MM.1S (cell line): ENCODE data around the gene FARP1.

ENCODE experiments used
- DNase-seq: peaks from one replicate; pipeline ENCODE4 v3.0.0-alpha.2; 2015
- H2AFZ ChIP-seq: fragments of 300-600 bp; sonication (generic); 2 replicates; pipeline ENCODE4 v1.6.0; 2016; ENCODE audit warnings: antibody characterized with exemption, low read length
- H3F3A ChIP-seq: fragments of 300-600 bp; sonication (generic); 2 replicates; pipeline ENCODE4 v1.6.1; 2016; ENCODE audit warnings: mild to moderate bottlenecking, antibody characterized with exemption, low read length, moderate library complexity, mixed read lengths; ENCODE audit not compliant: insufficient read depth
- H3K27ac ChIP-seq: fragments of 300-600 bp; sonication (generic); 2 replicates; pipeline ENCODE4 v1.5.1; 2016; ENCODE audit warnings: mild to moderate bottlenecking, low read length
- H3K27me3 ChIP-seq: fragments of 300-600 bp; sonication (generic); replicated peaks from 2 replicates; pipeline ENCODE4 v1.6.0; 2016; ENCODE audit warnings: low read length; ENCODE audit not compliant: insufficient read depth
- H3K36me3 ChIP-seq: fragments of 300-600 bp; sonication (generic); replicated peaks from 2 replicates; pipeline ENCODE4 v1.6.1; 2016; ENCODE audit warnings: mild to moderate bottlenecking, low read length, mixed read lengths; ENCODE audit not compliant: insufficient read depth
- H3K4me1 ChIP-seq: fragments of 300-600 bp; sonication (generic); 2 replicates; pipeline ENCODE4 v1.6.1; 2016; ENCODE audit warnings: low read length, mixed read lengths
- H3K4me2 ChIP-seq: fragments of 300-600 bp; sonication (generic); 2 replicates; pipeline ENCODE4 v1.6.0; 2016; ENCODE audit warnings: low read depth, low read length
- H3K4me3 ChIP-seq: fragments of 300-600 bp; sonication (generic); 2 replicates; pipeline ENCODE4 v1.5.1; 2016; ENCODE audit warnings: low read length, mixed read lengths
- H3K79me2 ChIP-seq: fragments of 300-600 bp; sonication (generic); 2 replicates; pipeline ENCODE4 v1.6.1; 2016; ENCODE audit warnings: mixed run types, low read length, mixed read lengths
- H3K9ac ChIP-seq: fragments of 300-600 bp; sonication (generic); 2 replicates; pipeline ENCODE4 v1.6.1; 2016; ENCODE audit warnings: low read length, mixed read lengths
- H3K9me2 ChIP-seq: fragments of 300-600 bp; sonication (generic); replicated peaks from 2 replicates; pipeline ENCODE4 v1.6.1; 2016; ENCODE audit warnings: mild to moderate bottlenecking, low read length, mixed read lengths; ENCODE audit not compliant: insufficient read depth
- H3K9me3 ChIP-seq: fragments of 300-600 bp; sonication (generic); replicated peaks from 2 replicates; pipeline ENCODE4 v1.6.1; 2016; ENCODE audit warnings: mild to moderate bottlenecking, low read length, mixed read lengths; ENCODE audit not compliant: insufficient read depth
- H4K20me1 ChIP-seq: fragments of 300-600 bp; sonication (generic); 2 replicates; pipeline ENCODE4 v1.6.1; 2016; ENCODE audit warnings: mild to moderate bottlenecking, low read length, moderate library complexity, mixed read lengths; ENCODE audit not compliant: insufficient read depth
- CTCF ChIP-seq: fragments of 300-600 bp; sonication (generic); IDR thresholded peaks from 2 replicates; pipeline ENCODE4 v1.5.1; 2016; ENCODE audit warnings: antibody characterized with exemption, low read length, mixed read lengths
- EZH2 ChIP-seq: fragments of 300-600 bp; sonication (generic); optimal IDR thresholded peaks from 2 replicates; pipeline ENCODE3; 2017; ENCODE audit warnings: low read depth, mild to moderate bottlenecking, antibody characterized with exemption, low read length, mixed read lengths
- EZH2phosphoT487 ChIP-seq: fragments of 300-600 bp; sonication (generic); IDR thresholded peaks from 2 replicates; pipeline ENCODE4 v1.6.1; 2018; ENCODE audit warnings: antibody characterized with exemption, low read length

FARP1 gene

DNA sequence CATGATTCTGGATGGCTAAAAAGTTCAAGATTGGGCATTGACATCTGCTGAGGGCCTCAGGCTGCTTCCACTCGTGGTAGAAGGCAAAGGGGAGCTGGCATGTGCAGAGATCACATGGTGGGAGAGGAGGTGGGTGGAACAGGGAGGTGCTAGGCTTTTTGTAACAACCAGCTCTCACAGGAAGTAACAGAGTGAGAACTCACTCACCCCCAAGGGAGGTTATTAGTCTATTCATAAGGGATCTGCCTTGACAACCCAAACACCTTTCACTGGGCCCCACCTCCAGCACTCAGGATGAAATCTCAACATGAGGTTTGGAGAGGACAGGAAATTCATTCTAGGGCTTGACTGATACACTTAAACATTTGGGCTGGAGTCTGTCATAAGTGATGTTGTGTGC is 231.9 kb downstream of the FARP1 start:
- no peak overlapping the region for H3K4me2 ChIP-seq
- H3K9me3 ChIP-seq, result no peaks in the 10 kb centered on the region
- no peaks in the 10 kb centered on the region for H4K20me1 ChIP-seq
- H3K79me2 ChIP-seq, result no peaks in the 10 kb centered on the region
- H2AFZ ChIP-seq, result no peak overlapping the region
- no peaks in the 10 kb centered on the region for H3K9me2 ChIP-seq
- no peak overlapping the region for H3K27ac ChIP-seq
- H3K36me3 ChIP-seq, result no peaks in the 10 kb centered on the region
- no peak overlapping the region for H3K4me3 ChIP-seq
- TF ChIP-seq EZH2 (no peak), EZH2phosphoT487 (no peak), CTCF (no peak)
- H3K4me1 ChIP-seq, result no peaks in the 10 kb centered on the region
- H3K9ac ChIP-seq, result no peak overlapping the region
- no peak for DNase-seq
- no peaks in the 10 kb centered on the region for H3K27me3 ChIP-seq
- no peaks in the 10 kb centered on the region for H3F3A ChIP-seq

DNA sequence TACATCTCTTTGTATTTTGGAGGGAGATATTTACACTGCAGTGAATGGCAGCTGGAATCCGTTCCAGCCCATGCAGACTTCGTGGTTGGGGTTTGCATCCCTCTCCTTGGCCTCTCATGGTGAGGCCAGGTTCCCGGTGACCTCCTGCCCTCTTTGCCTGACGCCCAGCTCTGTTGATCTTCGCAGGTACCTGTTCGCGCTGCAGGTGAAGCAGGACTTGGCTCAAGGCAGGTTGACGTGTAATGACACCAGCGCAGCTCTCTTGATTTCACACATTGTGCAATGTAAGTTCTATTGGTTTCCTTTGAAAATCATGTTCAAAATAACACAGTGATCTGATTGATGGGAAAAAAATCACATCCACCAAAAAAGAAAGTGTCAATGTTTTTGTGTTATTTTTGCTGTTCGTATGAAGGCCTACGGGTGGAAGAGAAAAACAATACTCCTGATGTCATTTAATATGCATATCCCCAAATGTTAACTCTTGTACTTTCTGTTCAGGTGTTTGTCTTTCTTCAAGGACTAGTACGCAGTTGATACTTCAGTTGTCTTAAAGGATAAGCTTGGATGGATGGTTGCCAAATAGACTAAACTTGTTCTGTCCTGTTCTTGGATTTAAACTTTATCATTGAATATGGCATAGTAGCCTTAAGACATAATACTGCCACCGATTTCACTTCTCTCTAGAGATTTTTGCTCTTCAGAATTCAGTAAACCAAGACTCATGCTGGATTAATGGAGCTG is 234.9 kb downstream of the FARP1 start:
- Histone ChIP-seq H4K20me1 (no peaks in the 10 kb centered on the region), H3K27ac (no peak overlapping the region), H3K27me3 (no peaks in the 10 kb centered on the region), H3F3A (no peaks in the 10 kb centered on the region), H2AFZ (no peak overlapping the region), H3K4me2 (no peak overlapping the region), H3K79me2 (no peaks in the 10 kb centered on the region), H3K4me1 (no peaks in the 10 kb centered on the region), H3K36me3 (no peaks in the 10 kb centered on the region), H3K9me2 (no peaks in the 10 kb centered on the region), H3K9ac (no peak overlapping the region), H3K9me3 (no peaks in the 10 kb centered on the region), H3K4me3 (no peak overlapping the region)
- no peak for DNase-seq
- TF ChIP-seq EZH2, result no peak
- no peak for TF ChIP-seq CTCF
- TF ChIP-seq EZH2phosphoT487, result no peak

- H3K9me2 ChIP-seq, result no peaks in the 10 kb centered on the region
- no peaks in the 10 kb centered on the region for H3K36me3 ChIP-seq
- no peaks in the 10 kb centered on the region for H3K9me3 ChIP-seq
- H3K79me2 ChIP-seq, result no peaks in the 10 kb centered on the region
- no peak overlapping the region for H3K27ac ChIP-seq
- no peaks in the 10 kb centered on the region for H3F3A ChIP-seq
- H3K27me3 ChIP-seq, result no peaks in the 10 kb centered on the region
- no peaks in the 10 kb centered on the region for H3K4me1 ChIP-seq
- H3K4me3 ChIP-seq, result no peak overlapping the region
- H3K9ac ChIP-seq, result no peak overlapping the region
- DNase-seq, result no peak
- no peak overlapping the region for H3K4me2 ChIP-seq
- H2AFZ ChIP-seq, result no peak overlapping the region
- no peak for TF ChIP-seq CTCF
- TF ChIP-seq EZH2, result no peak
- TF ChIP-seq EZH2phosphoT487, result no peak
- H4K20me1 ChIP-seq, result no peaks in the 10 kb centered on the region
Observed at GRCh38 chr13:98384739-98385138, 241.8 kb downstream of the FARP1 start.
